ENCODE measurements around the gene ABHD11.
"Not testable (repeated sequence)": the region's sequence is repeated elsewhere in the genome, so short reads cannot be mapped to it uniquely, and the experiment has no call there.

The ABHD11 gene

DNA sequence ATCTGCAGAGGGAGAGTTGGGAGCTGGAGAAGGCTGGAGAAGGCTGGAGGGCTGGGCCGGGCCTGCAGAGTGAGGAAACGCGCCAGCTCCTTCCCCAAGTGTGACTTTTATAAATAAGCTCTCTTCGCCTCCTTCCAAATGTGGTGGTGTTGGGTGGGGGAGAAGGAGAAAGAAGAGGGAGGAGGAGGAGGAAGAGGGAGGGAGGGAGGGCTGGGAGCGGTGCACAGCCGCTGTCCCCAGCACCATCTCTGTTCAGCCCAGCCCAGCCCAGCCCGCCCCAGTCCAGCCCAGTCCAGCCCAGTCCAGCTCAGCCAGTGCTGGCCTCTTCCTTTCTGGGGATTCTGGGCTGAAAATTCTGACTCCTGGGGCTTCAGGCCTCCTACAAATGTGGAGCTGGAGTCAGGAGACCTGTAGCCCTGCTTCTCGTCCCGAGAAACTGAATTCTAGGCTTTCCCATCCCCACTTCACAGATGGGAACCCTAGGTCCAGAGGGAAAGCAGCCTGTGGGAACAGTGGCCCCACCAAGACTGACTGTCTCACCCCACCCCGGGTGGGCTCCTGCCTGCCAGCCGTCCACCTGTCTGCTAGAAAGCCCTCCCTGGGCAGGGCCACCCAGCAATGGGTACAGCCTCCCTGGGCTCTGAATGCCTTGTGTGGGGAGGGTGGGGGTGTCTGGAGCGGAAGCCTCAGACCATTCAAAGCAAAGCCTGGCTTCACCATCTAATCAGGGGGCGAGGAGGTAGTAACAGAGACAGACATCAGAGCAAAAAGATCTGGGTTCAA lies 21.4 kb downstream of the ABHD11 start:
- Histone ChIP-seq H3K9ac (ENCODE audit: low read length) (no peak overlapping the region), H3K4me3 (ENCODE audit: low read depth, low read length, poor library complexity, severe bottlenecking) (no peak overlapping the region), H3K4me2 (ENCODE audit: low read length) (no peak overlapping the region)

DNA sequence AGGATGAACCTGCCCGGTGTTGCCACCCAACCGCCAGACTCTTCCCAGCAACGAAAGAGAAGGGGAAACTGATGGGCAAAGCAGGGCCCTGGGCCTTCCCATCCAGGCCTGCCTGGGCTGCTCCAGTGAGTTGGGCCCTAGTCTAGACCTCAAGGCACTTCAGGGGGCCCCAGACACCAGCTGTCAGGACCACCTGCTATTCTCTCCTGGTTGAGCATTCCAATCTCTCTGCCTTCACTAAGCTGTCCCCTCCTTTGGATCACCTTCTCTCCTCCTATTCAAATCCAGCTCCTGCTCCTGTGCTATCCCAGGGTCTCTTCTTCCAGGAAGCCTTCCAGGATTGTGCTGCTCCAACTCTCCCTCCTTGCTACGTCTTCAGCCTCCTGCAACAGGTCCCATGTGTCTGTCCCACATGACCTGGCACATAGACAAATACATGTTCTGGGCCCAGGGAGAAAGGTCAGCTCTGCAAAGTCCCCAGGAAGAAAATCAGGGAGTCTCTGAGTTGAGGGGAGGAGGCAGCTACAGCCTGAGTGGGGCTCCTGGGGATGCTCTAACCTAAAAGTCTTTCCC lies 22.2 kb downstream of the ABHD11 start:
- Histone ChIP-seq H3F3A (ENCODE audit: insufficient read depth, low read length) (no peaks in the 10 kb centered on the region), H3K9me2 (ENCODE audit: low read depth, low read length) (no peaks in the 10 kb centered on the region), H4K20me1 (ENCODE audit: insufficient read depth, low read length) (no peaks in the 10 kb centered on the region), H3K79me2 (ENCODE audit: insufficient read depth, low read length) (no peaks in the 10 kb centered on the region), H3K27ac (ENCODE audit: low read depth, low read length, poor library complexity, severe bottlenecking) (no peak overlapping the region), H3K4me3 (ENCODE audit: low read depth, low read length, poor library complexity, severe bottlenecking) (no peak overlapping the region), H3K36me3 (ENCODE audit: insufficient read depth, low read length) (no peaks in the 10 kb centered on the region), H3K4me2 (ENCODE audit: low read length) (no peak overlapping the region), H3K27me3 (ENCODE audit: insufficient read depth, low read length) (0 out of 2 replicates have a peak, but pooled peaks cover 5% of the 10 kb centered on the region), H3K4me1 (ENCODE audit: insufficient read depth, low read length, severe bottlenecking) (peaks cover 19% of the 10 kb centered on the region), H3K9me3 (ENCODE audit: low read length) (no peaks in the 10 kb centered on the region), H3K9ac (ENCODE audit: low read length) (no peak overlapping the region), H2AFZ (ENCODE audit: low read length) (no peak overlapping the region)
- TF ChIP-seq, protein P1, sequence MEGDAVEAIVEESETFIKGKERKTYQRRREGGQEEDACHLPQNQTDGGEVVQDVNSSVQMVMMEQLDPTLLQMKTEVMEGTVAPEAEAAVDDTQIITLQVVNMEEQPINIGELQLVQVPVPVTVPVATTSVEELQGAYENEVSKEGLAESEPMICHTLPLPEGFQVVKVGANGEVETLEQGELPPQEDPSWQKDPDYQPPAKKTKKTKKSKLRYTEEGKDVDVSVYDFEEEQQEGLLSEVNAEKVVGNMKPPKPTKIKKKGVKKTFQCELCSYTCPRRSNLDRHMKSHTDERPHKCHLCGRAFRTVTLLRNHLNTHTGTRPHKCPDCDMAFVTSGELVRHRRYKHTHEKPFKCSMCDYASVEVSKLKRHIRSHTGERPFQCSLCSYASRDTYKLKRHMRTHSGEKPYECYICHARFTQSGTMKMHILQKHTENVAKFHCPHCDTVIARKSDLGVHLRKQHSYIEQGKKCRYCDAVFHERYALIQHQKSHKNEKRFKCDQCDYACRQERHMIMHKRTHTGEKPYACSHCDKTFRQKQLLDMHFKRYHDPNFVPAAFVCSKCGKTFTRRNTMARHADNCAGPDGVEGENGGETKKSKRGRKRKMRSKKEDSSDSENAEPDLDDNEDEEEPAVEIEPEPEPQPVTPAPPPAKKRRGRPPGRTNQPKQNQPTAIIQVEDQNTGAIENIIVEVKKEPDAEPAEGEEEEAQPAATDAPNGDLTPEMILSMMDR (IDR thresholded peaks at IDR 0.05; ENCODE audit: low read length): no peak
- TF ChIP-seq EZH2 (IDR thresholded peaks at IDR 0.05; ENCODE audit: borderline replicate concordance, low read length): no peak

More for the DNA sequence above, 21.4 kb downstream of the ABHD11 start:
- H3F3A ChIP-seq (ENCODE audit: insufficient read depth, low read length): no peaks in the 10 kb centered on the region
- no peaks in the 10 kb centered on the region for H3K79me2 ChIP-seq (ENCODE audit: insufficient read depth, low read length)
- no peaks in the 10 kb centered on the region for H4K20me1 ChIP-seq (ENCODE audit: insufficient read depth, low read length)
- no peak overlapping the region for H2AFZ ChIP-seq (ENCODE audit: low read length)
- no peak overlapping the region for H3K27ac ChIP-seq (ENCODE audit: low read depth, low read length, poor library complexity, severe bottlenecking)
- no peaks in the 10 kb centered on the region for H3K36me3 ChIP-seq (ENCODE audit: insufficient read depth, low read length)
- no peaks in the 10 kb centered on the region for H3K9me3 ChIP-seq (ENCODE audit: low read length)
- peaks cover 19% of the 10 kb centered on the region for H3K4me1 ChIP-seq (ENCODE audit: insufficient read depth, low read length, severe bottlenecking)
- TF ChIP-seq, protein P1 (IDR thresholded peaks at IDR 0.05; ENCODE audit: low read length): no peak
- no peak for TF ChIP-seq EZH2 (IDR thresholded peaks at IDR 0.05; ENCODE audit: borderline replicate concordance, low read length)
- no peaks in the 10 kb centered on the region for H3K9me2 ChIP-seq (ENCODE audit: low read depth, low read length)
- 0 out of 2 replicates have a peak, but pooled peaks cover 5% of the 10 kb centered on the region for H3K27me3 ChIP-seq (ENCODE audit: insufficient read depth, low read length)

DNA sequence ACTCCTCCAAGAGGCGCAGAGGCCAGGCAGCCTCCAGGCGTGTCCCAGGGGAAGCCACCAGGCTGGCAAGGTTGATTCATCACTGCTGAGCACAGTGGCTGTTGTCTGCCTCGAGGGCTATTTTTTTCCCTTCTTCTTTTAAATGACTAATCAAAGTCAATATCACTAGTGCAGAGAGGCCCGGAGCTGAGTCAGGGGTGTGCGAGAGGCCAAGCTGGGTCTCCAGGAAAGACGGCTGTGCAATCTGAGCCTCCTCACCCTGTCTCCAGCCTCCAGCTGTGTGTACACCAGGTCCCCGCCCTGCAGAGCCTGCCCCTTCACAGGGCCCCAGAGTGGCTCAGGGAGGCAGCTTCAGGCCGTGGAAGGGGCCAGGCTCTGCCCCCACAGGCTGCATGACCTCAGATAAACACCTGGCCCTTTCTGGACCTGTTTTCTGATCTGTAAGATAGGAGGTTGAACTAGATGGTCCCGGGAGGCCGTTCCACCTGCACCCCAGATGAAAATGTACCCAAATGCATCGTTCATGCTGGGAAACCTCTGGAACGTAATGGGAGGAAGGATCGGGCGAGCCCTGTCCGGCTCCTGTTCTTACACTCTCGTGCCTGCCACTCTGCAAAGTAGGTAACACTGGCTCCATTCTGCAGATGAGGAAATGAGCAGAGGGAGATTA lies 22.8 kb downstream of the ABHD11 start:
- no peak overlapping the region for H2AFZ ChIP-seq (ENCODE audit: low read length)
- no peaks in the 10 kb centered on the region for H3K9me3 ChIP-seq (ENCODE audit: low read length)
- H4K20me1 ChIP-seq (ENCODE audit: insufficient read depth, low read length): no peaks in the 10 kb centered on the region
- no peaks in the 10 kb centered on the region for H3K9me2 ChIP-seq (ENCODE audit: low read depth, low read length)
- no peaks in the 10 kb centered on the region for H3K36me3 ChIP-seq (ENCODE audit: insufficient read depth, low read length)
- TF ChIP-seq, protein P1 (IDR thresholded peaks at IDR 0.05; ENCODE audit: low read length): no peak
- TF ChIP-seq EZH2 (IDR thresholded peaks at IDR 0.05; ENCODE audit: borderline replicate concordance, low read length): no peak
- no peak overlapping the region for H3K27ac ChIP-seq (ENCODE audit: low read depth, low read length, poor library complexity, severe bottlenecking)
- no peaks in the 10 kb centered on the region for H3K79me2 ChIP-seq (ENCODE audit: insufficient read depth, low read length)
- H3K4me1 ChIP-seq (ENCODE audit: insufficient read depth, low read length, severe bottlenecking): peaks cover 19% of the 10 kb centered on the region
- H3K4me2 ChIP-seq (ENCODE audit: low read length): no peak overlapping the region
- H3F3A ChIP-seq (ENCODE audit: insufficient read depth, low read length): no peaks in the 10 kb centered on the region
- no peak overlapping the region for H3K9ac ChIP-seq (ENCODE audit: low read length)
- H3K4me3 ChIP-seq (ENCODE audit: low read depth, low read length, poor library complexity, severe bottlenecking): no peak overlapping the region
- H3K27me3 ChIP-seq (ENCODE audit: insufficient read depth, low read length): 0 out of 2 replicates have a peak, but pooled peaks cover 5% of the 10 kb centered on the region

DNA sequence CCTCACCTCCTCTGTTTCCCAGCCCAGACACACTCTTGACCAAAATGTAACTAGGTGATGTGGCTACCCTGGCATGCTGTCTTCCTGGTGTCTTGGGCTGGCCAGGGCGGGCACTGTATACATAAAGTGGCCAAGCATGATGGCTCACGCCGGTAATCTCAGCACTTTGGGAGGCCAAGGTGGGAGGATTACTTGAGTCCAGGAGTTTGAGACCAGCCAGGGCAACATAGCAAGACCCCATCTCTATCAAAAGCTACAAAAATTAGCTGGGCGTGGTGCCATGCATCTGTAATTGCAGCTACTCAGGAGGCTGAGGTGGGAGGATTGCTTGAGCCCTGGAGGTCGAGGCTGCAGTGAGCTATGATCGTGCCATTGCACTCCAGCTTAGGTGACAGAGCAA lies 25.3 kb downstream of the ABHD11 start:
- not testable (repeated sequence) for H3K27me3 ChIP-seq (ENCODE audit: insufficient read depth, low read length); H3K4me3 ChIP-seq (ENCODE audit: low read depth, low read length, poor library complexity, severe bottlenecking); H3K36me3 ChIP-seq (ENCODE audit: insufficient read depth, low read length); H3K9me3 ChIP-seq (ENCODE audit: low read length); H3K4me2 ChIP-seq (ENCODE audit: low read length); H3K79me2 ChIP-seq (ENCODE audit: insufficient read depth, low read length); H3K9ac ChIP-seq (ENCODE audit: low read length); H3F3A ChIP-seq (ENCODE audit: insufficient read depth, low read length); H3K4me1 ChIP-seq (ENCODE audit: insufficient read depth, low read length, severe bottlenecking); H2AFZ ChIP-seq (ENCODE audit: low read length); H3K27ac ChIP-seq (ENCODE audit: low read depth, low read length, poor library complexity, severe bottlenecking); H4K20me1 ChIP-seq (ENCODE audit: insufficient read depth, low read length); H3K9me2 ChIP-seq (ENCODE audit: low read depth, low read length)

Data from OCI-LY1 (cell line).